Measurements from ENCODE around the gene SOCS1.

GRCh38 chr16:11273721-11274324 is 17.8 kb upstream of the SOCS1 start:
- TF ChIP-seq, protein P1, sequence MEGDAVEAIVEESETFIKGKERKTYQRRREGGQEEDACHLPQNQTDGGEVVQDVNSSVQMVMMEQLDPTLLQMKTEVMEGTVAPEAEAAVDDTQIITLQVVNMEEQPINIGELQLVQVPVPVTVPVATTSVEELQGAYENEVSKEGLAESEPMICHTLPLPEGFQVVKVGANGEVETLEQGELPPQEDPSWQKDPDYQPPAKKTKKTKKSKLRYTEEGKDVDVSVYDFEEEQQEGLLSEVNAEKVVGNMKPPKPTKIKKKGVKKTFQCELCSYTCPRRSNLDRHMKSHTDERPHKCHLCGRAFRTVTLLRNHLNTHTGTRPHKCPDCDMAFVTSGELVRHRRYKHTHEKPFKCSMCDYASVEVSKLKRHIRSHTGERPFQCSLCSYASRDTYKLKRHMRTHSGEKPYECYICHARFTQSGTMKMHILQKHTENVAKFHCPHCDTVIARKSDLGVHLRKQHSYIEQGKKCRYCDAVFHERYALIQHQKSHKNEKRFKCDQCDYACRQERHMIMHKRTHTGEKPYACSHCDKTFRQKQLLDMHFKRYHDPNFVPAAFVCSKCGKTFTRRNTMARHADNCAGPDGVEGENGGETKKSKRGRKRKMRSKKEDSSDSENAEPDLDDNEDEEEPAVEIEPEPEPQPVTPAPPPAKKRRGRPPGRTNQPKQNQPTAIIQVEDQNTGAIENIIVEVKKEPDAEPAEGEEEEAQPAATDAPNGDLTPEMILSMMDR (IDR thresholded peaks at IDR 0.05; ENCODE audit: insufficient read depth, low read length), result no peak
- TF ChIP-seq POLR2AphosphoS5 (IDR thresholded peaks at IDR 0.05; ENCODE audit: low read depth) (no peak), REST (IDR thresholded peaks at IDR 0.05; ENCODE audit: insufficient replicate concordance, low read depth) (no peak)
